ENCODE measurements around the gene SLC16A3.

SLC16A3 gene

DNA sequence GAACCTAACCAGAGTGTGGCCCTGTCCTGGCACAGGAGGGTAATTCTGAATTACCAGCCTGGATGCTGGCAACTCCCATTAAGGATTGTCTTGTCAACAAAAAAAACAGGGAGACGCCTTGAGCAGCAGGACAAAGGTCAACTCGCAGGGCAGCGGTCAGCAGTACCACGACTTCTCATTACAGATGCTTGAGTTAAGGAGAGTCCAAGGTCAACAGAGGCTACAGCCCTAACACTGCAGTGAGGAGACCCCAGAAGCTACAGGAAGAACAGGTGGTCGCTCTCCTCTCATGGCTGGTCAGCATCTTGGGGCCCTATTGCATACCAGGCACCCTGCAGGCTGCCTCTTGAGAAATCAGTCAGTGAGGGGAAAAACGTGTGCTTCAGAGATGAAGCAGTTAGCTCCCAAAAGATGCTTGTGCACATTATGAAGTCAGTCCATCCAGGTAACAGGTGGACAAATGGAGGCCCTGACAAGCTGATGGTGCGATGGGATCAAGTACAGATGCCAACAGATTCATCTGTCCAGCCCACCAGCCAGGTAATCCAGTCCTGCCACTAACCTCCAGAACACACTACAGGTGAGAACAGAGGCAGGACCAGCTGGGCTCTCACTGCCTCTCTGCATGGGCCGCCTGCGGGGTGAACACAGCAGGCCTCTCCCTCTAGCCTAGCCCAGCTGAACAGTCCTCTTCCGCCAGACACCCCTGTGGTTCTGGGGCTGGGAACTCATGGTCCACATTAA is 40.5 kb downstream of the SLC16A3 start:
- no peak for DNase-seq (ENCODE audit: low spot score)

DNA sequence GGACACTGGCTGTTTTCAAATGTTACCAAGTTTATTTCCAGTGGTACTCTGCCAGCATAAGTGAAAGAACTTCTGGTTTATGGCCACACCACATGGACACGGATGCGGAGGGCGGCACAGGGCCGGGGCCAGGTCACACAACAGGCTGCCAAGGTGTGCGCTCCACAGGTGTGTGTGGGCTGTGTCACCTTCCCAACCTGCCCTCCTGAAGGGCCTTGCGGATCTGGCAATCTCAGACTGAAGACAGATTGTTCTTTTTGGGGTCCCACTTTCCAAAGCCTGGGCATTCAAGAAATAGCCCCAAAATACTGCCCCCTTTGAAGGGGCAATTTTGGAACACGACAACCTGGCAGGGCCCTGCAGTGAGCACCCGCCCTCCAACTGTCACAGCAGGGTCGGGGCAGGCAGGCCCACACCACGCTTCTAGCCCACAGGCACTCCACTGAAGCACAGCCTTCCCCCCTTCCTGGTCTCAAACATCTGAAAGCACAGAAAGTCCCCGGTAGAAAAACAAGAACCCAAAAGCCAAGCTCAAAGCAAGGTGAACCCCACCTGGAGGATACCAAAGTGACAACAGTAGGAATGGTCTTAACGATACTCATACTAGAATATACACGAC is 41.1 kb downstream of the SLC16A3 start:
- no peak for DNase-seq (ENCODE audit: low spot score)

DNA sequence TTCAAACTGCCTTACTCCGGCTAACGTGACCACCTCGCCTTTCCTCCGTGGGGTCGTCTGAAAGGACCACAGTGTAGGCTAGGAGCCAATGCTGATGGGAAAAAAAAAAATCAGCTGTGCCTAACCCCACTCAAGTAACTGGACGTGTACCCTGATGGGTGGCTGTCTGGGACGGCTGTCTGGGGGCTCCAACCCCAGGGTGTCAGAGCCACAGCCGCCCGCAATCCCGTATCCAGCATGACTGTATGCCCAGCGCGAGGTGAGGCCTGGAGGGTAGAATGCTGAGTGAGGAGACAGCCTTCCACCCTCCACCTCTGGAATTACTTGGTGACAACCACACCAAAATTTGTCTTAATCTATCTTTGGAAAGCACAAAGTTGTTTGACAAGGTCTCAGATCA is 41.8 kb downstream of the SLC16A3 start:
- no peak for DNase-seq (ENCODE audit: low spot score)

DNA sequence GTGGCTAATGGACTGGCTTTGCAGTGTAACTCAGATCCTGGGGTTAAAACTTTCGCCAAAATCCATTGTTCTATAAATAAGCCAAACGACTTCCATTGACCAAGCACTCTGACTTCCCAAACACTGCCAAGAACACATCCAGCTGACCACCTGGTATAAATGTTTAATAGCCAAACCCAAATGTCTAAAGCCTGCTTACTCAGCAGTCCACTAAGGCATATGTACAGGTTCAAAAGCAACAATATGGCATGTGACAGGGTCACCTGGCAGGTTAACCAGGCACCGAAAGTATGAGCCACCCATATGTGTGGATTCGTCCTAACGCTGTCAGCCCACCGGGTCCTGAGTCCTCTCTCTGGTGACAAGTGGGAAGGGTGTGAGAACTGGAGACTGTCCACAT is 42.6 kb downstream of the SLC16A3 start:
- no peak for DNase-seq (ENCODE audit: low spot score)

DNA sequence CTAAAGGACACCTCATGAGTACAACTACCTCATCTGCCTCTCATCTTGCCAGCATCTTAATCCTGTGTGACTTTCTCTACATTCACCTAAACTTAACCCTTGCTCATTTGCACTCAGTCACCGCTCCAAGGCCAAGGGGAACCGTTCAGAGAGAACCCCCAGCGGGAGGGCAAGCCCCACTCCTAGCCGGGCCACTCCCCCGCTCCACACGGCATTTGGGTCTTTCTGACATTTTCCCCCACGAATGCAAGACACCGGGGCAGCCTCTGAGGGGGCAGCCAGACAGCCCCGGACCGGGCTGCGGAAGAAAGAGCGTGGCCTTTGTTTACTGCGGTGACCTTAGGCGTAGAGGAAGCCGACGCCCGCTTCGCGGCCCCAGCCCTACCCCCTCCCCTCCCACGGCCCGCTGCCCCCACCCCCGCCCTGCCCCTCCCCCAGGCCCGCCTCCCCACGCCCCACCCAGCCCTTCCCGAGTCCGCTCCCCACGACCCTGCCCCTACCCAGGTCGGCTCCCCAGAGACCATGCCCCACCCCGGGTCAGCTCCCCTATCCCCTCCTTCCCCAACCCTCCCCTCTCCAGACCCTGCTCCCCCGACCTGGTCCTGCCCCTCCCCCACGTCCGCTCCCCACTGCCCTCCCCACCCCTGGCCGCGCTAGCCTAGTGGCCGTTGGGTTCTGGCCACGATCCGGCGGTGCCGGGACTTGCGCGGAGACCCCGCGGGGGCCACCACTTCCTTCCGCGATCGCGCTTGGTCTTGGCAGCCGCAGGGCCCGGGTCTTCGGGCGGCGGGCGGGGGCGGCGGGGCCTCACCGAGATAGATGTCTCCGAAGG is 43.9 kb downstream of the SLC16A3 start:
- peak; percentile 15 for DNase-seq (ENCODE audit: low spot score)

DNA sequence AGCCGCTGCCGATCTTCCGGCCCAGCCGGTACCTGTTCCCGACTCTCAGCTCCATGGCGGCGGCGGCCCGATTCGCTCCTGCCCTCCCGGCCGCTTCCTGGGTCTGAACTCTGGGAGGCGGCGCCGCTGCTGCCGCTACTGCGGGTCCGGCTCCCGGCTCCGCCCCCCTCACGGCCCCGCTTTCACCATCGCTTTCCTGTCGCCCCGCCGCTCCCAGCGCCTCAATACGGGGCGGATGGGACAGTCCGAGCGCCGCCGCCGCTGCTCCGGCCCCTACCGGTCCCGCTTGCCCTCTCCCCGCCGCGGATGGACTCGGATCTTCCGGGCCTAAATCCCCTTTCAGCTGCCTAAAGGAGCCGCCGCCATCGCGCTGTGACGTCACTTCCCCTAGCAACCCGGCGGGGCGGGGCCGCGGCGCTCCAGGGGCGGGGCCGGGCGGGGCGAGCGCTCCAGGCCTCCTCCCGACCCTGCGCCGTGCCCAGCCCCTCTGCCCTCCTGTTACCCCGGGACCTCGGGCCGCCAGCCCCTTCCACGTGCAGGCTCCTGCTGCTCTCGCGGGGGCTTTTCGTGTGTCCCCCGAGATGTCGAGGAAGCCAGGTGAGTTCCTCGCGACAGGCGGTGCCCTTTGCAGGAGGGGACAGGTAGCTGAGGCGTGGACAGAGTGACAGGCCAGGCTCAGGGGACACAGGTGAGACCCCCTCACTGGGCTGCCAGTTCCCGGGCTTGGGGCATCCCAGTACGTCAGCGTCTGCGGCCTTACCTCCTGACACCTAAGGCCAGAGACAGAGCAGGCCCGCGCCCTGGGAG is 44.7 kb downstream of the SLC16A3 start, which contains the start of gene CSNK1D:
CSNK1D (minus strand) TSS at position 374 of the 807 bp plus-strand sequence; CDS start at position 55, 319 bp downstream.
- DNase-seq (ENCODE audit: low spot score) = peak; percentile 91

DNA sequence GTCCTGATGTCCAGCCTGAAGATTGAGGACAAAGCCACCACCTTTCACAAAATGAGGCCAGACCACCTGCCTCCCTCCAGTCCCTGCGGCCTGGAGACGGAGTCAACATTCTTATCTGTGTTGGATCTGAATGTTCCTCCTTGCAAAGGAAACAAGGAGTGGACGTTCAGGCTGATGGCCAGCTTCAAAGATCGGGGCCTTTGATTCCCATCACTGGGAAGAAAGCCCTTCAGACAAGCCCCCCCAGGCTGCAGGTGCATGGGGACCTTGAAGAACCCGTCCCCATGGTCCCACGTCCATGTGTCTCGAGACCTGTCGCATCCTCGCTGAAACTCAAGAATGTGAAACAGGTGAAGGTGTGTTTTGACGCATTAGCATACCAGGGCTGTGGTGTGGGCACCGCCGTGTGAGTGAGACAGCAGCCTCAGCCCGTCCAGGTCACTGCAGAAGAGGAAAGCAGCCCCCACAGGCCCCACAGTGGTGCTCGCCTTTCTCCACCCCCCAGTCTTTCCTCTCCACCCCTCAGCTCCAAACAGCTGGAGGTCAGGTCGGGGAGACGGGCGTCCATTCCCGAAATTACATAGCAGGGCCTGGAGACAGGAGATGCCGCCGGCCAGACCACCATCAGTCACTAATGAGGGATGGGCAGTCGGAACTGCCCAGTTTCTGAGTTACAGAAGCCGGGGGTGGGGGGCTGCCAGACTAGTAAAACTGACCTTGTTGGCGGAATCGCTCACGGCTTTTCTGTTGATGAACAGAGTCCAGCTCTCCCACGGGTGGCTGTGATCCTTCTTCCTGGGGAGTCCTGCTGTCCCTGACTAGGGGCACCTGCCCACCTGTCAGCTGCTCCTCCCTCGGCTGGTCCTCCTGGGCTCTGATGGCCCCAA is 45.5 kb downstream of the SLC16A3 start:
- no peak for DNase-seq (ENCODE audit: low spot score)

DNA sequence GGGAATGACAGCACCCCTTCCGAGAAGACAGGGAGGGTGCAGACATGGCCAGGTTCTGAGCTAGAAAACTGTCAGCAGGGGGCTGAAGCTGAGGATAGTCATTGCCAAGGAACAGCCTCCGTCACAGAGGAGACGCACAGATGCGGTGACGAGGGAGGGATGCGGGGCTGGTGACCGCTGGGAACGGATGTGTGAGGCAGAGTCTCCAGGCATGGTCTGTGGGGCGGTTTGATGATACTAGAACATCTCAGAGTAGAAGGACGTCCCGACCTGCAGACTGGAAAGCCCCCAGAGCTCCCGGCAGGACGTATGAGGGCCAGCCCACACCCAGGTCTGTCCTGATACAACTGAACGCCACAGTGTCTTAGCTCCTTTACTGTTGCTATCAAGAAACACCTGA is 46.5 kb downstream of the SLC16A3 start:
- no peak for DNase-seq (ENCODE audit: low spot score)

DNA sequence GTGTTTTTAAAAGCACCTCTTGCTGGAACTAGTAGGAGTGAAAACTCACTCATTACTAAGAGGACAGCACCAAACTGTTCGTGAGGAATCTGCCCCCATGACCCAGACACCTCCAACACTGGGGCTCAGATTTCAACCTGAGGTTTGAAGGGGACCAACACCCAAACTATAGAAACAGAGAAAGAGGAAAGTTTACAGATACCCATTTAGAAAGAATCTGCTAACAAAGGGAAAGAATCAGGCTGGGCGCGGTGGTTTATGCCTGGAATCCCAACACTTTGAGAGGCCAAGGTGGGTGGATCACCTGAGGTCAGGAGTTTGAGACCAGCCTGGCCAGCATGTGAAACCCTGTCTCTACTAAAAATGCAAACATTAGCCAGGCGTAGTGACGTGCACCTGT is 48.1 kb downstream of the SLC16A3 start:
- no peak for DNase-seq (ENCODE audit: low spot score)

DNA sequence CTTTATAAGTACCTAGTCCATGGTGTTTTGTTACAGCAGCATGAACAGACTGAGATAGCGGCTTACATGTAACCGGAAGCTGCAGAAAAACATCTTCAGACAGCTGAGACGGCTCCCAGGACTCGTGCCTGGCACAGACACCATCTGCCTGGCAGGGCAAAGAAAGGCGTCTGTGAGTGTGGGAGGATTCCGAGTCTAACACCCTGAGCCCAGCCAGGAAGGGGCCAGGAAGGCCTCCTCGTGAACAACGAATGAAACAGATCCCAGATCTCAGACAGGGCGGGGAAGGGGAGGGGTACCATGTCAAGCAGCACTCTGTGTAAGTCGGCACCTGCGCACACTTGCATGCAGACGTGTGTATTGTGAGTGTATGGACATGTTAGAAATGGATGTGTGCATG is 49.0 kb downstream of the SLC16A3 start:
- no peak for DNase-seq (ENCODE audit: low spot score)

DNA sequence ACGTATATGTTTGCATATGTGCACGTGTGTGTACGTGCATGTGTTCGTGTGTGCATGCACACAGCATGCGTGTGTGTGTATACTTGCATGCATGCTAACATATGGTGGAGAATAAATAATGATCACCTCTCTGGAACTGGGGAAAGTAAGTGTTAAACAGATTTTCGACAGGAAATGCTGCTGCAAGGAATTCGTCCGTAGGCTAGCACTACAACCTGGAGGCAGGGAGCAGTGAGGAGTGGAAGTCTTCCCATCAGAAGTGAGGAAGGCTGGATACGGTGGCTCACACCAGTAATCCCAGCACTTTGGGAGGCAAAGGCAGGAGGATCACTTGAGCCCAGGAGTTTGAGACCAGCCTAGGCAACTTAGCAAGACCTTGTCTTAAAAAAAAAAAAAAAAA is 49.5 kb downstream of the SLC16A3 start:
- DNase-seq (ENCODE audit: low spot score) = no peak

DNA sequence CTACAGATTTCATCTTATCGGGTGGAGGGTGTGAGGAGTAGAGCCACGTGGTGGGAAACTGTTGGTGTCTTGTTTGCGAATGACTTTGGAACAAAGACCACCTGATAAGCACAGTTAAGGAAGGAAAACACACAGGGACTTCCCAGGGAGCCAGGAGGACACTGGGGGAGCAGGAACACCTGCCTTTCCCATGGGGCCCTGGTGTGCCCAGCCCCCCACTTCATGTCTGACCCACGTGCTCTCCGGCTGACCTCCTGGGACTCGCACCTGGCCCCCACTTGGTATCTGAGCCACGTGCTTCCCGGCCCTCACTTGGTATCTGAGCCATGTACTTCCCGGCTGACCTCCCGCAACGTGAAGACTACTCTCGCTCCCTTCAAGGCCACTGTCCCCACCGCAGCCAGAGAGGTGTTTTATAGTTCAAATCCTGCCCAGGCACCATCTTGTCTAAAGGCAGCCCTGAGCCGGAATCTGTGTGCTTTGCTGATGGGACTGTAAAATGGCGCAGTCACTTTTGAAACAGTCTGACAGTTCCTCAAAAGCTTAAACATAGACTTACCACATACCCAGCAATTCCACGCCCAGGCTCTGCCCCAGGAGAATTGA is 50.0 kb downstream of the SLC16A3 start:
- DNase-seq (ENCODE audit: low spot score) = no peak

DNA sequence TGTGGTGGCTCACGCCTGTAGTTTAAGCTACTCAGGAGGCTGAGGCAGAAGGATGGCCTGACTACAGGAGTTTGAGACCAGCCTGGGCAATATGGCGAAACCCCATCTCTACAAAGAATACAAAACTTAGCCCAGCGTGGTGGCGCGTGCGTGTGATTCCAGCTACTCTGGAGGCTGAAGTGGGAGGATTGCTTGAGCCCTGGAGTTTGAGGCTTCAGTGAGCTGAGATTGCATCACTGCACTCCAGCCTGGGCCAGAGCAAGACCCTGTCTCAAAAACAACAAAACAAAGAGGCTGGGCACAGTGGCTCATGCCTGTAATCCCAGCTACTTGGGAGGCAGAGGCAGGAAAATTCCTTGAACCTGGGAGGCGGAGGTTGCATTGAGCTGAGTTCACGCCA is 51.7 kb downstream of the SLC16A3 start:
- DNase-seq (ENCODE audit: low spot score) = no peak

DNA sequence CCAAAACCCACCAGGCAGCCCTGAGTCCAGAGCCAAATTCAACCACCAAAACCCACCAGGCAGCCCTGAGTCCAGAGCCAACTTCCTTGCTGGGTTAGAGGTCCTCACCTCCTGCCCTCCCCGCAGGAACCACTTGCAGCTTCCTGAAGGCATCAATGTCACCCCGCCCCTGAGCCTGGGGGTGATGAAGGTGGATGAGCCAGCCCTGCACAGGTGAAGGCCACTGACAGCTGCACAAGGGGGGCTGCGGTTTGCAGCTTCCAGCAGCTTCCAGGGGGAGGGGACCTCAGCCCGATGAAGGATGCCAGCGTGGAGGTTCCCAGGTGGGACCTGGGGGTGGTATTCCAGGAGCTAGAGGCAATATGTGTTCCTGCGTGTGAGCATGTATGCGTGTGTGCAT is 52.2 kb downstream of the SLC16A3 start:
- DNase-seq (ENCODE audit: low spot score) = no peak

DNA sequence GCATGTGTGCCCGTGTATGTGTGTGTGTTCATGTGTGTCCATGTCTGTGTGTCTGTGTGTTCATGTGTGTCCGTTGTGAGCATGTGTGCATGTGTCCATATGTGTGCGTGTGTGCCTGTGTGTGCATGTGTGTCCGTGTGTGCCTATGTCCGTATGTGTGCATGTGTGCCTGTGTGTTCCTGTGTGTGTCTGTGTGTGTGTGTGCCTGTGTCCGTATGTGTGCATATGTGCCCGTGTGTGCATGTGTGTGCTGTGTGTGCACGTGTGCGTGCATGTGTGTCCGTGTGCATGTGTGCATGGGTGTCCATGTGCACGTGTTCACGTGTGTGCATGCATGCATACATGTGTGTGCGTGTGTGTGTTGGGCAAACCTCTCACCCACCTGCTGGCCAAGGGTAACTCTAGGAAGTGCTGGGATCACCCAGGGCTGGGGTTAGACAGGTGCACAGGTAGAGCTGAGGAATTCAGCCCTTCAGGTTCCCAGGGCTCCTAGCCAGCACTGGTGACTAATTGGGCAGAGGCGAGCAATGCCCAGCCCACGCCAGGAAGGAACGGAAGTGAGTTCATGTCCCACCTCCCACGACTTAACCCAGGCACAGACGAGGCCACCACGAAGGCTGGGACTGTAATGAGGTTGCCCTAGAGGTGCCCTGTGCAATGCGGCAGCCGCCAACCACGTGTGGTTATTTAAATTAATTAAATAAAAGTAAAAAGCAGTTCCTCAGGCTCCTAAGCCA is 52.8 kb downstream of the SLC16A3 start:
- DNase-seq (ENCODE audit: low spot score) = no peak

DNA sequence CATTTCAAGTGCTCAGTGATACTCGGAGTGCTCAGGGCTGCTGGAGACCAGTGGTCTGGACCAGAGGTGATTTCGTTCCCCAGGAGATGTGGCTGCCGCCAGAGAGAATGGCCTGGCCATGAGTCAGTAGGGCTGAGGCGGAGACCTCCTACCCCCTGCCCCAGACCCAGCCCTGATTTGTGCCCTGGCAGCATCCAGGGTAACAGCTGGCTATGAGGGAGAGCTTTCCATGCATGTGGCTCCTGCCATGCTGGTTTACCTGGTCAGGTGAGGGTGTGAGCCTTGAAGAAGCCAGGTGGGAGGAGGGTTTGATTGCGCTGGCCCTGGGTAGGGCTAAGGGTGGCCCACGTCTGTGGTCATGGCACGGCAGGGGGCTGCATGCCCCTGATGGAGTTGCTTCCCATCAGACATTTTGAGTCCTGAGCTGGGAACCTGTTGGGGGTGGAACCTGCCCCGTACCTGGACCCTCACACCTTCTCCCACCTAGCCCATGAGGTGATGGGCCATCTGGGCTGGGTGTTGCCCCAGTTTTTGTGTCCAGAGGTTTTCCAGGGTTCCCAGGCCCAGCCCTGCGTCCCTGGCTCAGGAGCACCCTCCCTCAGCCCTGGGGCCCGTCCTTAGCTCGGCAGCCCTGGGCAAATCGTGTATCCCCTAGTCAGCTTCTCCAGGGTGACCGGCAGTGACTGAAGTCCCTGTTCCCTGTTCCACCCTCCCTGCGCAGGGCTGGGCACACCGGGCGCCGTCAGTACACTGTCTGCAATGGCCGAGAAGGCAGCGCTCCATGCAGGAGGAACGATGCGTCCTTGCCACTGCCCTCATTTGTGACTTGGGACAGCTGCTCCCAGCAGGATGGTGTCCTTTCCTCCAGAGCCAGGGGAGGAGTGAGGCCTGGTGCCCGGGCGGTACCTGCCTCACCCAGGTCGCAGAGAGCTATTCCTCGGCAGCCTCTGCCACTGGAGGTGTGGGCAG is 53.7 kb downstream of the SLC16A3 start:
- DNase-seq (ENCODE audit: low spot score) = no peak

DNA sequence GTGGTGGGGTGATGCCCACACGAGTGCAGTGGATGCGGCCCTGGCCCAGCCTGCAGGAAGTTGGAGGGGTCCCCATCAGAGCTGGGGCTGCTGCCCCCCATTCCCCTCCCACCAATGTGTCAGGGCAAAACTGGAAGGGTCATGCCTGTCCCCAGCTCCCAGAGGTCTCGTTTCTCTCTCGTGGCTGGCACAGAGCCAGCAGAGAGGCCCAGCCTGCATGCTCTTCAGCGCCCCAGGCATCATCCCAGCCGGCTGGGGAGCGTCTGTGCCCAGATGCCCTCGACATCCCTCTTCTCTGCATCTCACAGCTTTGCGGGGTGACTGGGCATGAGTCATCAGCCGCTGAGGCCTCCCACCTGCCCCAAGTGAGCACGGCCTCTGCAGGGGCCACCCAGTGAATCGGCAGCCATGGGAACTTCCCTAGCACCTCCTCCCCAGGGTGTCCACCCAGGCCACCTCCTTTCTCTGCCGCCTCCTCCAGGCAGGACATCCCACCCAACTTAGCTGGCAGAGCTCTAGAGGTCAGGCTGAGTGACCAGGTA is 54.4 kb downstream of the SLC16A3 start:
- peak; percentile 27 for DNase-seq (ENCODE audit: low spot score)

DNA sequence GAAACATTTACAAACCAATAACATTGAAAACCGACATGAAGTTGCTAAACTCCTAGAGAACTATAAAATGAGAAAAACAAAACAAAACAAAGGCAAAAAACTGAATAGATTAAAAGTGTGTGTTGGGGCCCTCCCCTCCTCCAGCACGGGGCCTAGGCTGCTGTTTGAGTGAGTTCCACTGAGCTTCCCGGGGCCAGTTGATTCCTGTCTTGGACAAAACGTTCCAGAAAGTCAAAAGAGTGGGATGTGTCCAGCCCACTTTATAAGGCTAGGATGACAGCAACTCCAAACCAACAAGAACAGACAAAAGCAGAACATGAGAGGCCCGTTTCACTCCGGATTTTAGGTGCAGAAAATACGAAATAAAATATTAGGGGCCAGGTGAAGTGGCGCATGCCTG is 56.3 kb downstream of the SLC16A3 start:
- no peak for DNase-seq (ENCODE audit: low spot score)

All from hematopoietic multipotent progenitor cell treated with erythropoietin and hydrocortisone succinate and interleukin-3 and kit ligand, for 15 days (in vitro differentiated cells).